RWPE1 (cell line): ENCODE measurements around the gene FLRT1.

Experiments
- CTCF ChIA-PET: fragments of 350-600 bp; sonication (Branson Sonifier 250); formaldehyde crosslinking; extraction: SDS; loops from one replicate; lab custom pipeline; 2021; lab: Yijun Ruan, JAX
- POLR2A ChIA-PET: fragments of 400-600 bp; formaldehyde crosslinking; extraction: SDS; loops from one replicate; lab custom pipeline; 2020; ENCODE audit warnings: antibody characterized with exemption; ENCODE audit not compliant: low non-redundant PET; lab: Yijun Ruan, JAX
- DNase-seq: peaks from one replicate; pipeline ENCODE4 v3.0.0; 2012; ENCODE audit warnings: low spot score
- H3K27ac ChIP-seq: fragments of 450-650 bp; 2 replicates; pipeline ENCODE4 v1.5.1; 2017
- TF ChIP-seq, protein P1 (sequence below): fragments of 450-650 bp; conservative IDR thresholded peaks from 2 replicates; pipeline ENCODE4 v1.5.1; 2017; ENCODE audit warnings: low read depth, mild to moderate bottlenecking

Gene FLRT1

GRCh38 chr11:64015510-64015909, 20.2 kb upstream of the FLRT1 start:
- ChIA-PET CTCF (interaction anchor here (0.5 to 0.7 kb wide), 3 partner anchors 134 to 500 kb away, joined by 4 to 5 read pairs (median 4); no protein-coding TSS in a partner anchor), POLR2A (no interaction called here)
- DNase-seq = no peak
- TF ChIP-seq, protein P1, sequence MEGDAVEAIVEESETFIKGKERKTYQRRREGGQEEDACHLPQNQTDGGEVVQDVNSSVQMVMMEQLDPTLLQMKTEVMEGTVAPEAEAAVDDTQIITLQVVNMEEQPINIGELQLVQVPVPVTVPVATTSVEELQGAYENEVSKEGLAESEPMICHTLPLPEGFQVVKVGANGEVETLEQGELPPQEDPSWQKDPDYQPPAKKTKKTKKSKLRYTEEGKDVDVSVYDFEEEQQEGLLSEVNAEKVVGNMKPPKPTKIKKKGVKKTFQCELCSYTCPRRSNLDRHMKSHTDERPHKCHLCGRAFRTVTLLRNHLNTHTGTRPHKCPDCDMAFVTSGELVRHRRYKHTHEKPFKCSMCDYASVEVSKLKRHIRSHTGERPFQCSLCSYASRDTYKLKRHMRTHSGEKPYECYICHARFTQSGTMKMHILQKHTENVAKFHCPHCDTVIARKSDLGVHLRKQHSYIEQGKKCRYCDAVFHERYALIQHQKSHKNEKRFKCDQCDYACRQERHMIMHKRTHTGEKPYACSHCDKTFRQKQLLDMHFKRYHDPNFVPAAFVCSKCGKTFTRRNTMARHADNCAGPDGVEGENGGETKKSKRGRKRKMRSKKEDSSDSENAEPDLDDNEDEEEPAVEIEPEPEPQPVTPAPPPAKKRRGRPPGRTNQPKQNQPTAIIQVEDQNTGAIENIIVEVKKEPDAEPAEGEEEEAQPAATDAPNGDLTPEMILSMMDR = no peak
- no peak overlapping the region for H3K27ac ChIP-seq

DNA sequence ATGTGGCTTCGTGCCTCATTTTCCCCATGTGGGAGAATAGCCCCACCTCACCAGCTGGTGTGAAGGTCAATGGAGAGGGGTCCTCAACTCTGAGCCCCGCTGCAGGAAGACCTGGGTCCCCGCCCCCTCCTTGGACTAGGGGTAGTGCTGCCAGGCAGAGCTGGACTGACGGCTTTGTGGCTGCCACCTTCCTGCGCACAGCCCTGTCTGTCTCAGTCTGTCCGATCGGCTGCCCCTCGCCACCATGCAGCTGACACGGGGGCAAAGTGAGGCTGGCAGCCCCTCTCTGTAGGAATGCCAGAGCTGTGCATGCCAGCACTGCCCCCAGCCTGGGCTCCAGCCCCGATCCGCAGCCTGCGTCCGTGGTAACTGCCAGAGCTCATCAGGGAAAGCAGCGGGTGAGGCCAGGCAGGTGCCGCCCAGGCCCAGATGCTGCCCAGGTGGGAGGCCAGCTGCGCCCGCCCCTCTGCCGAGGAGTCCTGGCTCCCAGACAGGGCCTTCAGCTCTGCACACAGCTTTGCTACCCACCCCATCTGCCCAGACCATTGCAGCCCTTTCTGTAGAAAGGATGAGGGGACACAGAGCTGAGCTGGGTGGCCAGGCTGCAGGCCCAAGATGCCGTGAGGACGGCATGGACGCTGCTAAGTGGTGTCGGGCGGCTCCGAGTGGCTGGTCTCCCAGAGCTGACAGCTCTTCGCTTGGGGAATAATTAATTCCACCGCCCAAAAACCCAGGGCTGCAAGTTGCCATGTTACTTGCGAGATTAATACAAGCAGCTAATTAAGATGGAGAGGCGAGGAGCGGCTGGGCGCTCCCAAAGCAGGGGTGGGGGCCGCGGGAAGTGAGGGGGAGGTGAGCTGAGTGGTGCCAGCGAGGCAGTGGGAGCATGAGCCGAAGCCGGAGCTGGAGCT, 19.5 kb upstream of the FLRT1 start:
- H3K27ac ChIP-seq = no peak overlapping the region
- CTCF ChIA-PET = interaction anchor here (0.5 kb wide), 1 partner anchor 133 kb away, joined by 5 read pairs; no protein-coding TSS in a partner anchor
- POLR2A ChIA-PET = no interaction called here
- TF ChIP-seq, protein P1 = no peak
- no peak for DNase-seq

DNA sequence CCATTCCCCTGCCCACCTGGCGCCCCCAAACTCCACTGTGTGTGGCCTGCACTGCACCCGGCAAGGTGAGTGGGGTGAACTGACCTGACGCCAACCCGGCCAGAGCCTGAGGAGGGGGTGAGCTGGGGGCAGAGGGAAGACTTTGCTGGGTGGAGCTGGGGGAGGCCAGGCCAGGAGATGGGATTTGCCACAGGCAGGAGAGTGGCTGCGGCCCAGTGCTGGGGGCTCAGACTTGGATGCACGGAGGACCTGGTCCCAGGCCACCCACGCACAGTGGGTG, 17.8 kb upstream of the FLRT1 start:
- no peak for DNase-seq
- POLR2A ChIA-PET = no interaction called here
- TF ChIP-seq, protein P1 = no peak
- CTCF ChIA-PET = interaction anchor here (1.5 kb wide), 1 partner anchor 18 kb away, joined by 6 read pairs; no protein-coding TSS in a partner anchor
- H3K27ac ChIP-seq = no peak overlapping the region

DNA sequence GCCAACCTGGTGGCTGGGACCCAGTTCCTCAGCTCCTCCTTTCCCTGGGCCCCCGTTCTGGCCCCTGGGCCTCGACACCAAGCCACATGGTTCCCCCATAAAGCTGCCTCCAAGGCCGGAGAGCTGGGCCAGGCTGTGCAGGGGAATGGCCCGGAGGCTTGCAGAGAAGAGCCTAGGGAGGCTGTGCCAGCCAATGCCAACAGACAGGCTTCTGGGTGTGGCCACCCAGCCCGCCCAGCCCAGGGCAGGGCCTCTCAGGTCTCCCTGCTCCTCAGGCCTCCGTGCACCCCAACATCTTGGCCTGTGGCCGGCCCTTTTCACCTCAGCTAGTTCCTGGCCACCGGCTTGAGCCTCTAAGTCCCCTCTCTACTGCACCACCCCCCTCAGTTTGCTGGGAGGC, 17.4 kb upstream of the FLRT1 start:
- DNase-seq = no peak
- TF ChIP-seq, protein P1 = no peak
- no peak overlapping the region for H3K27ac ChIP-seq
- POLR2A ChIA-PET = no interaction called here
- CTCF ChIA-PET = interaction anchor here (1.5 kb wide), 1 partner anchor 18 kb away, joined by 6 read pairs; no protein-coding TSS in a partner anchor

DNA sequence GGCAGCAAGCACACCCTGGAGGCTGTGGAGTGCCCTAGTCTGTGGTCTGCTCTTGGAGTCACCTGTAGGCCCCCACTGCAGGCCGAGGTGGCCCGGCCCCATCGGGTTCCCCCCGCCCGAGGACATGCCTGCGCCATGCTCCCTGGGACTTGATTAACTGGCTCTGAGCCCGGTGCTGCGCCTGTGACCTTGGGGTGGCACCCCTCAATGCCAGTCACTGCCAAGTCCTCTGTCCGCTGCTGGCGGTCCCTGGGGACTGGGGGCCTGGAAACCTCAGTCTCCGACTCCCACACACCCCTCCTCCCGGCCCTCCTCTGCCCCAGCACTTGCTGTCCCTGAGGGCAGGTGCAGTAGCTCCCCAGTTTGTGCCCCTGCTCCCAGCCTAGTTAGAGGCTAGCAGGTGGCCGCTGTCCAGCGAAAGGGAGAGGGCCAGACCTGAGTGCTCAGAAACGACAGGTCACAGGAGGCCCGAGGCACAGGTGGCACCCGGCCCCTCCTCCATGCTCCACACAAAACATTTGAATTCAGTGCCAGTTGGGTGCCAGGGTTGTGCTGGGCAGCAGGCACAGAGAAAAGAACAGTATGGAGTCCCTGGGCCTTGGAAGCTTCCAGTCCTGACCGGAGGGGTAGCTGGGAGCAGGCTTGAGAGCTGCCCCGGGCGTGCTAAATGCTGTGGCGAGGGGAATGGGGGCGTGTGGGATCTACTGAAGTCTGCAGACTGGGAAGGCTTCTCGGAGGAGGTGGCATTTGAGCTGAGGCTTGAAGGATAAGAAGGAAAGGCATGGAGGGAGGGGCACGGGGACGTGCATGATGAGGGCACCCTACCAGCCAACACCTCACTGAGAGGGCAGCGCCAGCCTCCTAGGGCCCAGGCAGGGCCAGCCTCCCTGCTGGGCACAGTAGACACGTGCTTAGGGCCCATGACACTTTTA, 16.4 kb upstream of the FLRT1 start:
- POLR2A ChIA-PET = no interaction called here
- TF ChIP-seq, protein P1 = no peak
- no peak for DNase-seq
- CTCF ChIA-PET = no interaction called here
- H3K27ac ChIP-seq = no peak overlapping the region
